GM12878 (cell line): ENCODE results near the gene FEM1B.

Experiments used
- CBX5 ChIP-seq: sonication (generic); IDR thresholded peaks from 2 replicates; pipeline ENCODE4 v1.6.1; 2016; ENCODE audit warnings: low read depth, moderate library complexity, mild to moderate bottlenecking, inconsistent platforms
- ESRRA ChIP-seq: IDR thresholded peaks from 2 replicates; pipeline ENCODE4 v1.6.1; 2012; ENCODE audit warnings: mild to moderate bottlenecking, low read length, improper control_type of control experiment
- POLR2AphosphoS5 ChIP-seq: IDR thresholded peaks from 2 replicates; pipeline ENCODE4 v1.6.1; 2011; ENCODE audit warnings: mild to moderate bottlenecking, low read length, inconsistent platforms
- SKIL ChIP-seq: fragments of 450-650 bp; IDR thresholded peaks from 2 replicates; pipeline ENCODE4 v1.6.1; 2017; ENCODE audit warnings: mild to moderate bottlenecking, low read depth, inconsistent platforms; ENCODE audit not compliant: poor library complexity, severe bottlenecking
- TCF3 ChIP-seq: IDR thresholded peaks from 2 replicates; pipeline ENCODE4 v1.6.1; 2012; ENCODE audit warnings: low read depth, mild to moderate bottlenecking, low read length, borderline replicate concordance; ENCODE audit not compliant: insufficient read depth
- TF ChIP-seq, protein P1 (sequence below), 3 experiments: IDR thresholded peaks in 2 of 3; conservative IDR thresholded peaks in 1 of 3; 2 replicates each; pipeline ENCODE4 v1.5.1; 2011; ENCODE audit warnings: low read depth in 3 of 3, low read length in 3 of 3, mild to moderate bottlenecking in 3 of 3, control low read depth in 2 of 3, moderate library complexity in 2 of 3, inconsistent platforms in 1 of 3, mixed read lengths in 1 of 3; ENCODE audit not compliant: control insufficient read depth in 2 of 3, insufficient read depth in 1 of 3; ENCODE audit errors: extremely low read depth in 1 of 3

- no peak for TF ChIP-seq POLR2AphosphoS5
- TF ChIP-seq SKIL = no peak
- TF ChIP-seq, protein P1, sequence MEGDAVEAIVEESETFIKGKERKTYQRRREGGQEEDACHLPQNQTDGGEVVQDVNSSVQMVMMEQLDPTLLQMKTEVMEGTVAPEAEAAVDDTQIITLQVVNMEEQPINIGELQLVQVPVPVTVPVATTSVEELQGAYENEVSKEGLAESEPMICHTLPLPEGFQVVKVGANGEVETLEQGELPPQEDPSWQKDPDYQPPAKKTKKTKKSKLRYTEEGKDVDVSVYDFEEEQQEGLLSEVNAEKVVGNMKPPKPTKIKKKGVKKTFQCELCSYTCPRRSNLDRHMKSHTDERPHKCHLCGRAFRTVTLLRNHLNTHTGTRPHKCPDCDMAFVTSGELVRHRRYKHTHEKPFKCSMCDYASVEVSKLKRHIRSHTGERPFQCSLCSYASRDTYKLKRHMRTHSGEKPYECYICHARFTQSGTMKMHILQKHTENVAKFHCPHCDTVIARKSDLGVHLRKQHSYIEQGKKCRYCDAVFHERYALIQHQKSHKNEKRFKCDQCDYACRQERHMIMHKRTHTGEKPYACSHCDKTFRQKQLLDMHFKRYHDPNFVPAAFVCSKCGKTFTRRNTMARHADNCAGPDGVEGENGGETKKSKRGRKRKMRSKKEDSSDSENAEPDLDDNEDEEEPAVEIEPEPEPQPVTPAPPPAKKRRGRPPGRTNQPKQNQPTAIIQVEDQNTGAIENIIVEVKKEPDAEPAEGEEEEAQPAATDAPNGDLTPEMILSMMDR (IDR thresholded peaks at IDR 0.05 in 2 of 3, conservative IDR thresholded peaks at IDR 0.05 in 1 of 3; ENCODE audit: control insufficient read depth in 2 of 3, extremely low read depth in 1 of 3, insufficient read depth in 1 of 3, low read depth in 3 of 3, low read length in 3 of 3) = no peak
- TF ChIP-seq CBX5 = no peak
- no peak for TF ChIP-seq ESRRA
- no peak for TF ChIP-seq TCF3
Observed at GRCh38 chr15:68307131-68307928, 29.8 kb downstream of the FEM1B start.
